Measurements from ENCODE around the gene DDX1. TPM values are rescaled to one million over a fixed set of nuclear protein-coding genes. Genes with fewer than 3 reads are reported as not detected.

The DDX1 gene
- total and polyA plus RNA-seq, 9 of the 15 experiments (the other 6 are each of a cell fraction or from before 2014, with no cell fraction given): 116 to 277 (median 232) TPM

- no peak for ATAC-seq
- peaks cover 99% of the 10 kb centered on the region for H3K36me3 ChIP-seq (ENCODE audit: control insufficient read depth, insufficient read depth, low read length)
- H3K4me3 ChIP-seq: no peak overlapping the region
- DNase-seq (ENCODE audit: extremely low read depth in 1 of 4, low spot score in 3 of 4): no peak
- H3K27ac ChIP-seq (ENCODE audit: extremely low read depth, low read depth, low read length): no peak overlapping the region
- no peaks in the 10 kb centered on the region for H3K79me2 ChIP-seq (ENCODE audit: control insufficient read depth, insufficient read depth, low read length)
- in situ Hi-C loops (cut with MboI): no loop called here
- BruUV-seq (replicated peaks): no TSS peak
- no peaks in the 10 kb centered on the region for H3K9me3 ChIP-seq (replicated peaks; ENCODE audit: control insufficient read depth, insufficient read depth, low read depth, low read length)
- intact Hi-C loops (cut with micrococcal nuclease): no loop called here
- CTCF ChIA-PET (ENCODE audit: low intra/inter-chr PET ratio): no interaction called here
- peaks cover 0 to 6% of the 10 kb centered on the region in 2 experiments; a peak in 1 of 5 replicates for H3K4me1 ChIP-seq (replicated peaks in 1 of 2; ENCODE audit: control insufficient read depth in 2 of 2, insufficient read depth in 2 of 2, low read length in 2 of 2)
- POLR2A ChIA-PET: no interaction called here
- H4K20me1 ChIP-seq (replicated peaks; ENCODE audit: control insufficient read depth, insufficient read depth, low read length): no peaks in the 10 kb centered on the region
- no peaks in the 10 kb centered on the region for H3K27me3 ChIP-seq (ENCODE audit: control insufficient read depth in 2 of 2, insufficient read depth in 2 of 2, low read length in 2 of 2)
- H2AFZ ChIP-seq (ENCODE audit: low read depth, low read length): no peak overlapping the region
- H3K9me1 ChIP-seq (ENCODE audit: control insufficient read depth, insufficient read depth, low read length): no peaks in the 10 kb centered on the region
- 96% methylated on average over 3 of the region's 3 CpGs for WGBS (ENCODE audit: insufficient coverage, low coverage, missing lambda C conversion rate)
- H3K4me2 ChIP-seq (ENCODE audit: insufficient read depth, low read length): no peak overlapping the region
- FAIRE-seq: no peak
- H3K9ac ChIP-seq (ENCODE audit: insufficient read depth in 1 of 2, low read depth in 2 of 2, low read length in 2 of 2): no peak overlapping the region
- TF ChIP-seq ZBTB9 (CRISPR knock-in tag; IDR thresholded peaks at IDR 0.05) (no peak), TRIM25 (IDR thresholded peaks at IDR 0.05; ENCODE audit: borderline replicate concordance) (no peak), CC2D1A (IDR thresholded peaks at IDR 0.05) (no peak), RREB1 (CRISPR knock-in tag; IDR thresholded peaks at IDR 0.05) (no peak), ZNF583 (CRISPR knock-in tag; IDR thresholded peaks at IDR 0.05) (no peak), PRMT5 (CRISPR knock-in tag; IDR thresholded peaks at IDR 0.05) (no peak), POLR3A (IDR thresholded peaks at IDR 0.05; ENCODE audit: borderline replicate concordance, extremely low read depth, insufficient read depth, insufficient read length) (no peak), MCM5 (IDR thresholded peaks at IDR 0.05; ENCODE audit: low read depth) (no peak), POLR2AphosphoS5 (IDR thresholded peaks at IDR 0.05; ENCODE audit: control insufficient read depth, insufficient read depth, low read depth, low read length) (no peak), LARP7 (IDR thresholded peaks at IDR 0.05) (no peak), PYGO2 (tag; IDR thresholded peaks at IDR 0.05) (no peak), DPF2 (IDR thresholded peaks at IDR 0.05) (no peak)
Measured at GRCh38 chr2:15622614-15623480, 31.2 kb downstream of the DDX1 start.

Data from K562 (cell line).